ENCODE measurements around the gene FOXC1. TPM values are rescaled to one million over a fixed set of nuclear protein-coding genes. Genes with fewer than 3 reads are reported as not detected.

The FOXC1 gene
- total RNA-seq, 1 experiment from 2014 or later: not detected

DNA sequence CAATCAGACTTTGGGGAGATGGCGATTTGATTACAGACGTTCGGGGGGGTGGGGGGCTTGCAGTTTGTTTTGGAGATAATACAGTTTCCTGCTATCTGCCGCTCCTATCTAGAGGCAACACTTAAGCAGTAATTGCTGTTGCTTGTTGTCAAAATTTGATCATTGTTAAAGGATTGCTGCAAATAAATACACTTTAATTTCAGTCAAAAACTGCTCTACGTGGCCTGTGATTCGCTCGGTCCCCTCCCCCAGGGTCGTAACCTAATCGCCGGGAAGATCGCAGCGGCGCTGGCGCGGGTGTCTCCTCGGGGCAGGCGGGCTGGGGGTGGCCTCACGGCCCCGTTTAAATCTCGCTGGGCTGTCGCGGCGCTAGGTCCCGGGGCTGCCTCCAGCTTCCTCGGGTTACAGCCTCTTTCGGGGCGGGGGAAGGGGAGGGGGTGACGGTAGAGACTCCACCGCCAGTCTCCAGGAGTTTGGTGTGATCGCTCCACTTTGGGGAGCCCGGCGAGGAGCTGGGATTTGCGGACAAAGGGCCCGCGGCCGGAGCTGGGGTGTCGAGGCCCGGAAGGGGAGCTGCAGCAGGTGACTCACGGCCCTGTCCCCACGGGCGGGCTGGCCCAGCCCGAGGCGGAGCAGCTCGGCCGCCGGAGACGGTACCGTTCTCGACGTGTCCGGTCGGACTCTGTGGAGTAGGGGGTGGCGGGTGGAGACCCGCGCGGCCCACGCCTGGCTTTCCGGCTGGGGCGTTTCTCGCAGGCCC is 4.2 kb downstream of the FOXC1 start:
- Histone ChIP-seq H4K8ac (replicated peaks; ENCODE audit: insufficient read length, low read depth, low read length) (no peak overlapping the region), H3K27ac (ENCODE audit: insufficient read length, low read depth, low read length) (no peak overlapping the region), H3K79me2 (ENCODE audit: insufficient read depth, low read length) (no peaks in the 10 kb centered on the region), H3K4me1 (ENCODE audit: insufficient read depth, low read length) (no peaks in the 10 kb centered on the region; the same call in 1 of the 2 replicates), H3K23ac (ENCODE audit: insufficient read length, low read depth, low read length) (no peak overlapping the region), H3K27me3 (ENCODE audit: insufficient read depth, low read length) (peaks cover 78% of the 10 kb centered on the region), H3K4ac (ENCODE audit: low read depth, low read length) (no peak overlapping the region), H3K79me1 (ENCODE audit: insufficient read depth, low read depth, low read length, poor library complexity, severe bottlenecking) (no peaks in the 10 kb centered on the region), H3K23me2 (ENCODE audit: insufficient read length, low read depth, low read length, poor library complexity, severe bottlenecking) (peaks cover 8% of the 10 kb centered on the region), H2BK120ac (ENCODE audit: low read depth, low read length, poor library complexity, severe bottlenecking) (no peak overlapping the region), H3K18ac (ENCODE audit: insufficient read length, low read depth, low read length) (no peak overlapping the region), H2AK5ac (ENCODE audit: insufficient read length, low read length) (no peak overlapping the region), H4K5ac (ENCODE audit: insufficient read length, low read depth, low read length) (no peak overlapping the region), H2BK12ac (ENCODE audit: insufficient read length, low read depth, low read length) (no peak overlapping the region), H3K9ac (ENCODE audit: extremely low read depth, insufficient read length, low read length) (no peak overlapping the region), H3K9me3 (ENCODE audit: control insufficient read depth, low read depth, low read length) (no peaks in the 10 kb centered on the region), H4K91ac (ENCODE audit: insufficient read length, low read depth, low read length) (no peak overlapping the region), H4K20me1 (ENCODE audit: control insufficient read depth, insufficient read depth, insufficient read length) (no peaks in the 10 kb centered on the region), H2BK20ac (ENCODE audit: low read depth, low read length, poor library complexity, severe bottlenecking) (no peak overlapping the region), H3K56ac (ENCODE audit: insufficient read length, low read depth, low read length) (no peak overlapping the region), H3T11ph (ENCODE audit: low read length) (no peak overlapping the region), H2BK5ac (ENCODE audit: insufficient read length, low read length) (no peak overlapping the region), H2BK15ac (ENCODE audit: low read depth, low read length) (no peak overlapping the region), H2AFZ (ENCODE audit: low read length) (no peak overlapping the region), H3K4me2 (ENCODE audit: insufficient read depth, insufficient read length, low read length) (peak overlapping the region; percentile 3), H3K14ac (ENCODE audit: insufficient read depth, low read length) (no peak overlapping the region)
- Mint-ChIP-seq H3K27ac (no peak overlapping the region; a peak in 1 of 7 replicates), H3K27me3 (ENCODE audit: low read depth) (peaks cover 87% of the 10 kb centered on the region), H3K9me3 (peaks cover 0 to 4% of the 10 kb centered on the region in 2 experiments; a peak in 3 of 5 replicates), H3K36me3 (ENCODE audit: insufficient read depth in 1 of 3, low read depth in 3 of 3) (no peaks in the 10 kb centered on the region), H3K4me3 (peak overlapping the region in 1 of 2 experiments; percentile 58; a peak in 2 of 5 replicates), H3K4me1 (peaks cover 5 to 28% of the 10 kb centered on the region in 2 experiments; a peak in 3 of 4 replicates)
- TF ChIP-seq, protein P1, sequence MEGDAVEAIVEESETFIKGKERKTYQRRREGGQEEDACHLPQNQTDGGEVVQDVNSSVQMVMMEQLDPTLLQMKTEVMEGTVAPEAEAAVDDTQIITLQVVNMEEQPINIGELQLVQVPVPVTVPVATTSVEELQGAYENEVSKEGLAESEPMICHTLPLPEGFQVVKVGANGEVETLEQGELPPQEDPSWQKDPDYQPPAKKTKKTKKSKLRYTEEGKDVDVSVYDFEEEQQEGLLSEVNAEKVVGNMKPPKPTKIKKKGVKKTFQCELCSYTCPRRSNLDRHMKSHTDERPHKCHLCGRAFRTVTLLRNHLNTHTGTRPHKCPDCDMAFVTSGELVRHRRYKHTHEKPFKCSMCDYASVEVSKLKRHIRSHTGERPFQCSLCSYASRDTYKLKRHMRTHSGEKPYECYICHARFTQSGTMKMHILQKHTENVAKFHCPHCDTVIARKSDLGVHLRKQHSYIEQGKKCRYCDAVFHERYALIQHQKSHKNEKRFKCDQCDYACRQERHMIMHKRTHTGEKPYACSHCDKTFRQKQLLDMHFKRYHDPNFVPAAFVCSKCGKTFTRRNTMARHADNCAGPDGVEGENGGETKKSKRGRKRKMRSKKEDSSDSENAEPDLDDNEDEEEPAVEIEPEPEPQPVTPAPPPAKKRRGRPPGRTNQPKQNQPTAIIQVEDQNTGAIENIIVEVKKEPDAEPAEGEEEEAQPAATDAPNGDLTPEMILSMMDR (conservative IDR thresholded peaks at IDR 0.05): no peak
- peak; percentile 78 for DNase-seq
- WGBS (ENCODE audit: extremely low coverage, insufficient read length, low lambda C conversion rate): no CpG with 5 or more reads among the region's 60 CpGs

Measured in H9 (cell line).